Naive thymus-derived CD8-positive, alpha-beta T cell (primary cell): ENCODE data around the gene PLOD1. TPM values are rescaled to one million over a fixed set of nuclear protein-coding genes. Genes with fewer than 3 reads are reported as not detected.
"Not testable (repeated sequence)": the region's sequence is repeated elsewhere in the genome, so short reads cannot be mapped to it uniquely, and the experiment has no call there.

Experiments
- ATAC-seq, 2 donors: fragments of 150-1000 bp; cut with Tn5 transposase in 1 of 2; sonication (Bioruptor Pico), chemical (Tn5 transposase) in 1 of 2; 1 replicate in 1 of 2; 2 replicates in 1 of 2; pipeline ENCODE4 v1.10.0; 2021; ENCODE audit warnings: mild to moderate bottlenecking in 2 of 2, moderate library complexity in 2 of 2
- POLR2A ChIA-PET: fragments of 350-600 bp; sonication (Branson Sonifier 250); formaldehyde crosslinking; loops from one replicate; lab custom pipeline; 2021; ENCODE audit warnings: antibody characterized with exemption; lab: Charles Lee
- DNase-seq, 10 donors: peaks; one replicate each; pipeline versions ENCODE4 v3.0.0 to v3.0.0-alpha.2; 2020 to 2022
- H3K27ac Mint-ChIP-seq, 10 donors: one replicate each; pipeline ENCODE4 v1.8.0; 2020 to 2022; ENCODE audit warnings: mild to moderate bottlenecking in 10 of 10, mixed read lengths in 10 of 10, moderate library complexity in 4 of 10, inconsistent platforms in 1 of 10
- H3K27me3 Mint-ChIP-seq, 5 donors: one replicate each; pipeline ENCODE4 v1.8.0; 2021 to 2022; ENCODE audit warnings: mixed read lengths in 5 of 5
- H3K36me3 Mint-ChIP-seq, 3 donors: one replicate each; pipeline ENCODE4 v1.8.0; 2020 to 2022; ENCODE audit warnings: mixed read lengths in 3 of 3, mild to moderate bottlenecking in 2 of 3, inconsistent platforms in 1 of 3
- H3K4me1 Mint-ChIP-seq, 4 donors: one replicate each; pipeline ENCODE4 v1.8.0; 2021 to 2022; ENCODE audit warnings: mixed read lengths in 4 of 4
- H3K4me3 Mint-ChIP-seq, 10 donors: one replicate each; pipeline ENCODE4 v1.8.0; 2020 to 2022; ENCODE audit warnings: mild to moderate bottlenecking in 10 of 10, mixed read lengths in 10 of 10, moderate library complexity in 6 of 10, inconsistent platforms in 1 of 10
- H3K9me3 Mint-ChIP-seq, 9 donors: one replicate each; pipeline ENCODE4 v1.8.0; 2020 to 2022; ENCODE audit warnings: mixed read lengths in 9 of 9, mild to moderate bottlenecking in 3 of 9, inconsistent platforms in 1 of 9, moderate library complexity in 1 of 9
- polyA plus RNA-seq, 3 donors: library from polyadenylated mRNA; unstranded; fragments of 300-500 nt; fragmentation: Illumina TruSeq; gene quantifications; one replicate each; pipeline ENCODE4 v1.2.3, GENCODE V29; 2021
- total RNA-seq, 8 experiments: library from RNA in 2 of 8; stranded (reverse) in 2 of 8; gene quantifications; one replicate each; pipeline ENCODE4 v1.2.3 and lab custom pipeline; 2021 to 2026

Gene PLOD1
- total and polyA plus RNA-seq, 5 experiments from 2014 or later, result 4.5 to 7.9 (median 5.0) TPM

- Mint-ChIP-seq H3K27me3 (peaks cover 16 to 54% (median 26%) of the 10 kb centered on the region in 5 donors), H3K4me1 (peaks cover 8 to 17% (median 14%) of the 10 kb centered on the region in 4 donors)
- not testable (repeated sequence) for ATAC-seq, DNase-seq, H3K27ac Mint-ChIP-seq, H3K9me3 Mint-ChIP-seq, H3K36me3 Mint-ChIP-seq, H3K4me3 Mint-ChIP-seq
- POLR2A ChIA-PET, result interaction anchor here (0.9 kb wide), 1 partner anchor 9 kb away, joined by 4 read pairs; no protein-coding TSS in a partner anchor
These were observed 33.1 kb upstream of the PLOD1 start for GRCh38 chr1:11901446-11901845.

- no peak for ATAC-seq
- Mint-ChIP-seq H3K9me3 (peaks cover 0 to 2% (median 0%) of the 10 kb centered on the region in 9 donors), H3K27ac (no peak overlapping the region), H3K27me3 (peaks cover 13 to 40% (median 18%) of the 10 kb centered on the region in 5 donors), H3K4me3 (no peak overlapping the region), H3K36me3 (no peaks in the 10 kb centered on the region), H3K4me1 (peaks cover 19 to 35% (median 24%) of the 10 kb centered on the region in 4 donors)
- no peak for DNase-seq
- POLR2A ChIA-PET, result no interaction called here
These were observed 31.3 kb upstream of the PLOD1 start for GRCh38 chr1:11903210-11903609.

DNA sequence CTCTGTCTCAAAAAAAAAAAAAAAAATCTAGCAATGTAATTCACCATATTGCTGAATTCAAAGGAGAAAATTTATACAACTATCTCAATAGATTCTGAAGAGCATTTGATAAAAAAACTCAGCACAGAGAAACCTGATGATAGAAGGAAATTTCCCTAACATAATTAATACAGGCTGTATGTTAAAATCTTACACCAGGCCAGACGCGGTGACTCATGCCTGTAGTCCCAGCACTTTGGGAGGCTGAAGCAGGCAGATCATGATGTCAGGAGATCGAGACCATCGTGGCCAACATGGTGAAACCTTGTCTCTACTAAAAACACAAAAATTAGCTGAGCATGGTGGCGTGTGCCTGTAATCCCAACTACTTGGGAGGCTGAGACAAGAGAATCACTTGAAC, 30.4 kb upstream of the PLOD1 start:
- not testable (repeated sequence) for H3K36me3 Mint-ChIP-seq, H3K27ac Mint-ChIP-seq, DNase-seq, H3K9me3 Mint-ChIP-seq, ATAC-seq, H3K4me3 Mint-ChIP-seq
- POLR2A ChIA-PET, result interaction anchor here (0.7 kb wide), 1 partner anchor 18 kb away, joined by 3 read pairs; no protein-coding TSS in a partner anchor
- Mint-ChIP-seq H3K27me3 (peaks cover 11 to 35% (median 16%) of the 10 kb centered on the region in 5 donors), H3K4me1 (peaks cover 23 to 44% (median 27%) of the 10 kb centered on the region in 4 donors)

DNA sequence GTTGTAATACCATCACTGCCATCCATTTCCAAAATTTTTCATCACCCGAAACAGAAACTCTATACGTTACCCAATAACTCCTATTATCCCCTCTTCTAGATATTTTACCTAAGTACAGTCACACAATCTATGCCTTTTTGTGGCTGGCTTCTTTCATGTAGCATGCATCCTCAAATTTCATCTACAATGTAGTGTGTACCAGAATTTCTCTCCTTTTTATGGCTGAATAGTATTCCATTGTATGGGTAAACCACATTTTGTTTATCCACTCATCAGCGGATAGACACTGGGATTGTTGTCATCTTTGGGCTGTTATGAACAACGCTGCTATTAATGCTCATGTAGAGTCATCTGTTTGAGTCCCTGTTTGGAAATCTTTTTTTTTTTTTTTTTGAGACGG, 29.5 kb upstream of the PLOD1 start:
- peak overlapping the region in 1 of 10 donors; percentile 100 for H3K27ac Mint-ChIP-seq
- peaks cover 4 to 28% (median 10%) of the 10 kb centered on the region in 5 donors for H3K27me3 Mint-ChIP-seq
- peak overlapping the region in 2 of 10 donors; percentile 59 to 68 for H3K4me3 Mint-ChIP-seq

DNA sequence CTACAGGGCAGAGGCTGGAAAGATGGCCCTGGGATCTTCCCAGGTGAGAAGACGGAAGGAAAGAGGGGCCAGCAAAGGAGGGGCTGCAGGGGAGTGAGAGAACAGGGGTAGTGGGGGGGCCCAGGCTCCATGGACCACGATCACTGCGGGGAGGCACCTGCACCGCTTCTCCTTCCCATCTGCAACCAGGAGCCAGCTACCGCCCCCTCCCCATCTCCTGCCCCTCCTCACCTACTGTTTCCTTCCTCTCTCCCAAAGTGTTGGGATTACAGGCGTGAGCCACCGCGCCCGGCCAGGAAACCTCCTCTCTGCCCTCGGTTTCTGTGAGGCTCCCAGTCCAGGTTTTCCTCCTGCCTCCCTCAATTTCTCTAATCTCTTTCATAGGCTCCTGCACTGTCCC, 27.6 kb upstream of the PLOD1 start:
- ATAC-seq (no peak), DNase-seq (no peak)
- no peaks in the 10 kb centered on the region for H3K36me3 Mint-ChIP-seq
- H3K27me3 Mint-ChIP-seq, result peaks cover 4 to 15% (median 7%) of the 10 kb centered on the region in 5 donors
- H3K27ac Mint-ChIP-seq, result peak overlapping the region in 5 of 10 donors; percentile 35 to 100 (median 52)
- peaks cover 0 to 2% (median 0%) of the 10 kb centered on the region in 9 donors for H3K9me3 Mint-ChIP-seq
- peaks cover 24 to 54% (median 34%) of the 10 kb centered on the region in 4 donors for H3K4me1 Mint-ChIP-seq
- H3K4me3 Mint-ChIP-seq, result peak overlapping the region in 1 of 10 donors; percentile 24
- POLR2A ChIA-PET, result interaction anchor here (4.7 kb wide), 1 partner anchor 19 kb away, joined by 65 read pairs; the partner anchor contains the start of gene KIAA2013

More for the DNA sequence above, 29.5 kb upstream of the PLOD1 start:
- peaks cover 0 to 2% (median 0%) of the 10 kb centered on the region in 9 donors for H3K9me3 Mint-ChIP-seq
- ATAC-seq, result no peak
- peaks cover 22 to 53% (median 33%) of the 10 kb centered on the region in 4 donors for H3K4me1 Mint-ChIP-seq
- no peak for DNase-seq
- H3K36me3 Mint-ChIP-seq, result no peaks in the 10 kb centered on the region
- POLR2A ChIA-PET, result interaction anchor here (0.7 kb wide), 1 partner anchor 844 kb away, joined by 3 read pairs; no protein-coding TSS in a partner anchor

- Mint-ChIP-seq H3K9me3 (peaks cover 0 to 2% (median 0%) of the 10 kb centered on the region in 9 donors), H3K27me3 (peaks cover 0 to 11% (median 3%) of the 10 kb centered on the region in 5 donors), H3K4me3 (peak overlapping the region; percentile 88 to 97 (median 94)), H3K4me1 (peaks cover 24 to 54% (median 34%) of the 10 kb centered on the region in 4 donors), H3K36me3 (no peaks in the 10 kb centered on the region), H3K27ac (peak overlapping the region; percentile 99 to 100 (median 100))
- POLR2A ChIA-PET, result interaction anchor here (0.6 to 4.7 kb wide), 37 partner anchors 10 to 1903 kb away, joined by 3 to 93 read pairs (median 6); partner anchors contain the start of genes AGTRAP, CLCN6, FBXO2 and FBXO44
- DNase-seq (peak; percentile 79 to 97 (median 94)), ATAC-seq (peak; percentile 60 to 65)
These were observed 27.0 kb upstream of the PLOD1 start for GRCh38 chr1:11907275-11908094.

DNA sequence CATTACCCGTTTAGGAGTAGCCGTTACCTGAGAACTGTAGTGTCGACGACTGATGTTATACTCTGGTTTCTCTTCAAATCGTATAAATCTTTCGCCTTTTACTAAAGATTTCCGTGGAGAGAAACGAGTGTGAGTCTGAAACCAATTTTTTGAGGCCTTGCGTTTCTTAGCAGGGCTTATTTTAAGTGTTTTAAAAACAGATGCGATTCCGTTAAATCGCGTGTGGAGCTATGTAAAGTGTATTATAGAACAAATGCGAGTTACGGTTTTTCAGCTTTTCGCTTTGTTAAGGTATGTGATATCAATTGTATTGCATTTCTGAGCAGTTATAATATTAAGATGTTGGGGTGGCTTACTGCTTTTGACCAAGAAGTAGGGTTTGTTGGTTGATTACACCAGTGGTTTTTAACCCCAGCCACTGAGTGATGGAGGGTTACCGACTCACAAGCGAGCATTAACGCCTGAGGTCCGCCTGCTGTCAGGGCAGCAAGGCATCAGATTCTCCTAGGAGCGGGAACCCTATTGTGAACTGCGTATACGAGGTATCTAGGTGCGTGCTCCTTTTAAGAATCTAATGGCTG, 26.3 kb upstream of the PLOD1 start:
- peak; percentile 60 to 66 for ATAC-seq
- POLR2A ChIA-PET, result interaction anchor here (0.6 to 4.7 kb wide), 42 partner anchors 10 to 1902 kb away, joined by 3 to 93 read pairs (median 4); partner anchors contain the start of genes AGTRAP, CLCN6, FBXO2 and FBXO44
- H3K4me1 Mint-ChIP-seq, result peaks cover 24 to 54% (median 34%) of the 10 kb centered on the region in 4 donors
- peak; percentile 28 to 93 (median 74) for DNase-seq
- H3K27me3 Mint-ChIP-seq, result peaks cover 0 to 10% (median 3%) of the 10 kb centered on the region in 5 donors
- peak overlapping the region; percentile 99 to 100 (median 100) for H3K27ac Mint-ChIP-seq
- H3K9me3 Mint-ChIP-seq, result peaks cover 0 to 2% (median 0%) of the 10 kb centered on the region in 9 donors
- no peaks in the 10 kb centered on the region for H3K36me3 Mint-ChIP-seq
- H3K4me3 Mint-ChIP-seq, result peak overlapping the region; percentile 88 to 97 (median 94)

DNA sequence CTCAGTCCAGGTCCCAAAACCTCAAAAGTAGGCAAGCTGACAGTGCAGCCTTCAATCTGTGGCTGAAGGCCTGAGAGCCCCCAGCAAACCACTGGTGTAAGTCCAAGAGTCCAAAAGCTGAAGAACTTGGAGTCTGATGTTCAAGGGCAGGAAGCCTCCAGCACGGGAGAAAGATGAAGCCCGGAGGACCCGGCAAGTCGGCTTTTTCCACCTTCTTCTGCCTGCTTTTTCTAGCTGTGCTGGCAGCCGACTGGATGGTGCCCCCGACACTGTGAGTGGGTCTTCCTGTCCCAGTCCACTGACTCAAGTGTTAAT, 23.6 kb upstream of the PLOD1 start:
- not testable (repeated sequence) for H3K4me3 Mint-ChIP-seq, H3K36me3 Mint-ChIP-seq, H3K27me3 Mint-ChIP-seq, H3K9me3 Mint-ChIP-seq, ATAC-seq, DNase-seq
- POLR2A ChIA-PET, result interaction anchor here (0.9 to 4.7 kb wide), 6 partner anchors 11 to 108 kb away, joined by 3 to 93 read pairs (median 27); partner anchors contain the start of genes CLCN6, KIAA2013, MFN2 and MTHFR
- Mint-ChIP-seq H3K4me1 (peaks cover 21 to 42% (median 24%) of the 10 kb centered on the region in 4 donors), H3K27ac (peak overlapping the region in 3 of 10 donors; percentile 24 to 100 (median 74))

- peaks cover 0 to 5% (median 0%) of the 10 kb centered on the region in 5 donors for H3K27me3 Mint-ChIP-seq
- H3K4me1 Mint-ChIP-seq, result peaks cover 18 to 31% (median 19%) of the 10 kb centered on the region in 4 donors
- no peak overlapping the region for H3K4me3 Mint-ChIP-seq
- POLR2A ChIA-PET, result no interaction called here
- ATAC-seq (no peak), DNase-seq (no peak)
- no peaks in the 10 kb centered on the region for H3K9me3 Mint-ChIP-seq
- H3K36me3 Mint-ChIP-seq, result peaks cover 0 to 3% (median 0%) of the 10 kb centered on the region in 3 donors
- peak overlapping the region in 3 of 10 donors; percentile 1 to 85 (median 63) for H3K27ac Mint-ChIP-seq
These were observed 22.5 kb upstream of the PLOD1 start for GRCh38 chr1:11912000-11912399.

- H3K36me3 Mint-ChIP-seq, H3K27me3 Mint-ChIP-seq, ATAC-seq, H3K4me3 Mint-ChIP-seq, POLR2A ChIA-PET, DNase-seq, H3K9me3 Mint-ChIP-seq: not testable (repeated sequence)
- H3K27ac Mint-ChIP-seq, result peak overlapping the region in 1 of 10 donors; percentile 63
- peaks cover 13 to 24% (median 14%) of the 10 kb centered on the region in 4 donors for H3K4me1 Mint-ChIP-seq
These were observed 21.9 kb upstream of the PLOD1 start for GRCh38 chr1:11912482-11913216.

DNA sequence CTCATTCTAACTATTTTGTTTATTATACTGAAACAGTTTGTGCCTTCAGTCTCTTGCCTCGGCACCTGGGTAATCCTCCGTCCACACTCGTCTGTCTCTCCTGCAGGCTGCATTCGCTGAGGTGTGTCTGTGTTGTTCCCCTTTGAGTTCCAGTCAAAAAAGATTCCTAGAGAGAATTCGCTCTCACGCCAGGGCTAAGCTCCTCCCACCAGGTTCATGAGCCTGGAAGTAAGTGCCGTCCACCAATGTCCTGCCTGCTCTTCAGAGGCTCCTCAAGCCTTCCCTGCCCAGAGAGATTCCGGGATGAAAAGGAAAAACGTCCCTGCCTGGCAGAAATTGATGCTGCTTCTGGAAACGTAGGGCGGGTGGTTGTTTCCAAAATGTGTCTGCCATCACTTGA, 21.2 kb upstream of the PLOD1 start:
- peaks cover 0 to 4% (median 0%) of the 10 kb centered on the region in 3 donors for H3K36me3 Mint-ChIP-seq
- H3K27ac Mint-ChIP-seq, result no peak overlapping the region
- H3K27me3 Mint-ChIP-seq, result peaks cover 0 to 1% (median 0%) of the 10 kb centered on the region in 5 donors
- H3K9me3 Mint-ChIP-seq, result no peaks in the 10 kb centered on the region
- DNase-seq (no peak), ATAC-seq (no peak)
- peaks cover 8 to 18% (median 11%) of the 10 kb centered on the region in 4 donors for H3K4me1 Mint-ChIP-seq
- POLR2A ChIA-PET, result no interaction called here
- H3K4me3 Mint-ChIP-seq, result no peak overlapping the region
